Measurements from ENCODE around the gene MYCBPAP. TPM values are rescaled to one million over a fixed set of nuclear protein-coding genes. Genes with fewer than 3 reads are reported as not detected.
A peak's percentile ranks its signal among the peaks of the same experiment; 100 is the strongest.

Gene MYCBPAP
- total RNA-seq, 1 experiment from 2014 or later: not detected

GRCh38 chr17:50517504-50518383, 9.5 kb downstream of the MYCBPAP start:
- no peak for DNase-seq (ENCODE audit: low read depth)

- no peak for DNase-seq (ENCODE audit: low read depth)
Measured at GRCh38 chr17:50518384-50519023, 10.3 kb downstream of the MYCBPAP start.

GRCh38 chr17:50519141-50519834, 11.0 kb downstream of the MYCBPAP start:
- peak; percentile 47 for DNase-seq (ENCODE audit: low read depth)

GRCh38 chr17:50520483-50520882, 12.2 kb downstream of the MYCBPAP start:
- no peak for DNase-seq (ENCODE audit: low read depth)

- no peak for DNase-seq (ENCODE audit: low read depth)
Measured at GRCh38 chr17:50521514-50521913, 13.3 kb downstream of the MYCBPAP start.

- no peak for DNase-seq (ENCODE audit: low read depth)
Measured at GRCh38 chr17:50522766-50523165, 14.5 kb downstream of the MYCBPAP start.

- no peak for DNase-seq (ENCODE audit: low read depth)
Measured at GRCh38 chr17:50523208-50523607, 15.0 kb downstream of the MYCBPAP start.

GRCh38 chr17:50524838-50525237, 16.6 kb downstream of the MYCBPAP start:
- no peak for DNase-seq (ENCODE audit: low read depth)

GRCh38 chr17:50527155-50527762, 19.0 kb downstream of the MYCBPAP start:
- no peak for DNase-seq (ENCODE audit: low read depth)

- no peak for DNase-seq (ENCODE audit: low read depth)
Measured at GRCh38 chr17:50527949-50528474, 19.8 kb downstream of the MYCBPAP start.

GRCh38 chr17:50529849-50530248, 21.6 kb downstream of the MYCBPAP start:
- no peak for DNase-seq (ENCODE audit: low read depth)

GRCh38 chr17:50531428-50532025, 23.3 kb downstream of the MYCBPAP start:
- DNase-seq (ENCODE audit: low read depth): no peak

GRCh38 chr17:50532452-50533024, 24.3 kb downstream of the MYCBPAP start, which contains the start of gene EPN3:
TSS of gene EPN3 (plus strand) at chr17:50532735. CDS start at chr17:50536557, 3,822 bp downstream.
- no peak for DNase-seq (ENCODE audit: low read depth)

- DNase-seq (ENCODE audit: low read depth): no peak
Measured at GRCh38 chr17:50533185-50533584, 24.9 kb downstream of the MYCBPAP start.

- peak; percentile 55 for DNase-seq (ENCODE audit: low read depth)
Measured at GRCh38 chr17:50533720-50534148, 25.5 kb downstream of the MYCBPAP start.

- DNase-seq (ENCODE audit: low read depth): peak; percentile 52
Measured at GRCh38 chr17:50534222-50534978, 26.2 kb downstream of the MYCBPAP start.

- DNase-seq (ENCODE audit: low read depth): no peak
Measured at GRCh38 chr17:50534979-50535326, 26.7 kb downstream of the MYCBPAP start.

- DNase-seq (ENCODE audit: low read depth): no peak
Measured at GRCh38 chr17:50535407-50535806, 27.2 kb downstream of the MYCBPAP start.

GRCh38 chr17:50536683-50537646, 28.7 kb downstream of the MYCBPAP start:
- DNase-seq (ENCODE audit: low read depth): no peak
